NCI-H510A treated with DMSO at 0.1 percent for 48 hours (cell line): ENCODE data around the gene TCL1A.

Experiments
- DNase-seq: peaks from one replicate; lab custom pipeline; 2025; lab: John Stamatoyannopoulos, UW

Gene TCL1A

DNA sequence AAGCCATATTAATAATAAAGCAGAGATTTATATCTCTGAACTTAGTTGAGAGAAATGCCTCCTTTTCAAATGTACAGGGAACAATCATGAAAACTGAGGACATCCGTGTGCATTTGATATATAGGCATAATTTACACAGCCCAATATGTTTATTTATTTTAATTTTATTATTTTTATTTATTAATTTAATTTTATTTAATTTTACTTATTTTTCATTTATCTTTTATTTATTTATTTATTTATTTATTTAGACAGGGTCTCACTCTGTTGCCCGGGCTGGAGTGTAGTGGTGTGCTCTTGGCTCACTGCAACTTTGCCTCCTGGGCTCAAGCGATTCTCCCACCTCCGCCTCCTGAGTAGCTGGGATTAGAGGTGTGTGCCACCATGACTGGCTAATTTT is 8.4 kb downstream of the TCL1A start:
- no peak for DNase-seq

DNA sequence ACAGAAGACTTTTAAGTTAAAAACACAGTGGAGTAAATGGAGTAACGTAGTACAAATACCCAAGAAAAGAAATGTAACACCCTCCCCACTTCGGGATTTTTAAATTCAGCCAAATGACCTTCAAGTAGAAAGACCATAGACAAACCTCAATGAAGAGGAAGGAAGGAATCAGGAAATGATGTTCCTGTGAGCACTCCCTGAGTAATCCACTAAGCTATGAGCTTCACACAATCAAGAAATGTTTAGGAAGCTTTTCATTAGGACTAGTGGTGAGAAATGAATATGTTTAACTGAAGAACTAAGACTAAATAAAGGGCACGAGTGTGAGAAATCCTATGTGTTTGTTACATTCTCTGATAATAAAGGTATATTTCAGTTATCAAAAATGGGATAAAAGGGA is 10.1 kb downstream of the TCL1A start:
- no peak for DNase-seq

DNA sequence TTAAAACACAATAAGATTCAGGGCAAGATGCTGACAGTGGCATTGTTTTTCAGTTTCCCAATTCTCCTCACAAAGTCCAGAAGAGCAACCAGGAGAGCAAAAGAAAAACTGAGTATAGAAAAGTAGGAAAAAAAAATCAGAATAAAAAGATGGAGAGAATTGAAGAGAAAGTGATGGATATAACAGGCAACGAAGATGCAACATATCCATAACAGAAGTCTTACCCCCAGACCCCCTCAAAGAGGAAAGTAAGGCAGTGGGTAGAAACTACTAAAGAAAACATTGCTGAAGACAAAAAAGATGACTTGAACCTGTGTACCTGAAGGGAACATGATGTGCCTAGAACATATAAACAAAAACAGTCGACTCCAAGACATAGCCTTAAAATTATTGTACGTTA is 10.6 kb downstream of the TCL1A start:
- no peak for DNase-seq

DNA sequence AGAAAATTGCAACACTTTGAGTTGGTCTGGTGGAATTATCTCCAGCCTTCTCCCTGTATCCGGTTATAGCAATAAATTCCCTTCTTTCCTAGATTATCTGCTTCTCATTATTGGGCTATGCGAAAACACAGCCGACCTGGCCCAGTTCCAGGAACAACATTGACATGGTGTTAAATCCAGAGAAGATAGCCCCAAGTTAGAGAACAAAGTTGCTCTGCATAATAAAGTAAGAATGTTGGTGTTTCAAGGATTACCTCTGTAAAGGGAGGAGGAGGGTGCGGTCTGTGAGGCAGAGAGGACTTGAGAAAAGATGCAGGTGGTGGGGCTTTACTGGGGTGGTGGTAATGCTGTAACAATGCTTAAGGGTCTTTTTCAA is 12.1 kb downstream of the TCL1A start:
- no peak for DNase-seq

DNA sequence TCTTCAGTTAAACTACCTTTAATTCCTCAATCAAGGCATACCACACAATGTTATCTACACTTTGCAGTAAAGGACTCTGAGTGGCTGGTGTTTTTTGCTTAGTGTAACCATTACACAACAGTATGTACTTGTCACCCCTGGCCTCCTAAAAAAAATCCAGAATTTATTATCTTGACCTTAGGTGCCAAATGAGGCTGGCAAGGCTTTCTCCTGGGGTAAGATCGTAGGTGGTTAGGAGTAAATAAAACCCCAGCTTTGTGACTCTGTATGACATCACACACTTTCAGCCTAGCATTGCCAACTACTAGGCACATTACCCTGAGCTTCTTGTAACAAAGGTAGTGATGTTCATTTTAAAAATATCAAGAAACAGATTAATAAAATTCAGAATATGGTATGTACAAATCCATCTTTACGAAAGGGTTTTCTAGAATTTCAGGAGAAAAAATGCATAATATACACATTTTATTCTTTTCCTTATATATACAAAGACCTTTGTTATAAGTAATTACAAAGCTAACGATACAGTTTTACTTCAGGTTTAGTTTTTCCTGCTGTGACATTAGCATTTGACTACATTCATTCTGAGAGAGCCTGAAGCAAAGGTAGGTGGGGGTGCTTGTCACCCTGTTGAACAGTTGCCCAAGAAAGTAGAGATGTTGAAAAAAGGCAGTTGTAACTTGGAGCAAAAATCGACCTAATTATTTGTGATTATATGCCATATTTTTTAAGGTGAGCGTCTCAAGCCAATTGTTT is 13.5 kb downstream of the TCL1A start:
- no peak for DNase-seq

DNA sequence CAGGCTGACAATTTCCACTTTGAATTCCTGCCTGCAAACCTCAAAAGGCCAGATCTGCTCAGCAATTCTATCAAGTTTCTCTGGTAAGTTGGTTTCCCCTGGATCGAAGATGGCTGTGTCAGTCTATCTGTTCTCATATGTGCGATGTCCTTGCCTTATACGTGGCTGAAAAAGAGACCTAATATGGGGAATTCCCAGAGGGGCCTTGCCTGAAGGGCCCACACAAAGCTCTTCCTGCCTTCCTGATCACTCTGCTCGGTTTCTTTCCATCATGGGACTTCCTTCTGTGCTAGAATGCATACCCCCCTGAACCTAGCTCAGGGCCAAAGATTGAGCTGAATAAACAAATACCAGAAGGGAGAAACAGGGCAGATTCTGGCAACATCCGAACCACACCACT is 14.5 kb downstream of the TCL1A start:
- no peak for DNase-seq

DNA sequence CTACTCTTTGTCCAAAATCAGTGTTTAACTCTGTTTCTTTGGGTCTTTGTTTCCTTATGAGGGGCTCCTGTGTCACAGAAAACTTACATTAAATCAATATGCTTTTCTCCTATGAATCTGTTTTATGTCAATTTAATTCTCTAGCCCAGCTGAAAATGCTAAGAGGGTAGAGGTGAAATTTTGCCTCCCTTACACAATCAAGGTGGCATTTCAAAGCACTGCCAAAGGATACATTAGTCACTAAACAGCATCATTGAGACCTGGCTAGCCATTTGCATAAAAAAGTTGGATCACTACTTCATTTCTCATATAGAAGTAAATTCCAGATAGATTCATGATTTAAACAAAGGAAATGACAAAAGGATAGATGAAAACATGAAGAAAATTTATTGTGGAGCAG is 15.6 kb downstream of the TCL1A start:
- no peak for DNase-seq

DNA sequence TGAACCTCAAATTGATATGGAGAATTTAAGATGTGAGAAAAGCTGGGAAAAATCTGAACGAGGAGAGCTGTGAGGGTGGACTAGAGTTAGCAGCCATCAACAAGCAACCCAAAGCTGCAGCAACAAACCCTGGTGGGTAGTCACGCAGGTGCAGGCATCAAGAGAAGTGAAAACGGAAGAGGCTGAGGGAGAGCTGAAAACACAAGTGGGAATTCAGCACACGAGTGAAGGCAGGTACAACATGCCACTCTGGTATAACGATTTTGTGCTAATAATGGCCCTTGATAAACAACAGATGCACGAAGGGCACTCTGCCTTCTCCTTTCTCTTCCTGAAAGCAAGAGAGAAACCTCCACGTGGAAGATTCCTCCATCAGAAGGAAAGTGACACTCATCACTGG is 16.2 kb downstream of the TCL1A start:
- DNase-seq: no peak

DNA sequence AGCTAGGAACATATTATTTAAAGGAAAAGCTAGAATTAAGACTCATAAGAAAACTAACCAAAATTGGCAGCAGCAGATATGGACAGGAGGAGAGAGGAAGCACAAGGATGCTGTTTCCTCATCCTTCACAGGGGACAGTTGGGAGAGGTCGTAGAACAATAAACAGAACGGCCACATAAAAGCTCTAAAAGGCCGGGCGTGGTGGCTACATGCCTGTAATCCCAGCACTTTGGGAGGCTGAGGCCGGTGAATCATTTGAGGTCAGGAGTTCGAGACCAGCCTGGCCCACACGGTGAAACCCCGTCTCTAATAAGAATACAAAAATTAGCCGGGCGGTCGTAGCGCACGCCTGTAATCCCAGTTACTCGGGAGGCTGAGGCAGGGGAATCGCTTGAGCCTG is 17.2 kb downstream of the TCL1A start:
- DNase-seq: no peak

DNA sequence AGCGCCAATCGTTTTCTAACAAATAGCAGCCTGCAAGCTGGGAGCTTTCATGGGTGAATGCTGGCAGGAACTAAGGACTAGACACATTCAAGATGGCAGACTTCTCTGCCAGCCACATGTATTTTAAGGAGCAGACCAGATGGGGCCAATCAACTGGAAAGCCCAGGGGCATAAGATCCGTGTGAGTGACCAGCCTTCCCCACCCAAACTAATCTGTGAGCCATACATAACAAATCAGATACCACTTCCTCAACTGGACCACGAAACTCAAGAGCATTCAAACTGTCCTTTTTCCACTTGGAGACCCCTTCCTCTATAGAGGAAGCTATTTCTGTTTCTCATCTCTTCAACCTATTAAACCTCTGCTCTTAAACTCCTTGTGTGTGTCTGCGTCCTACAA is 18.0 kb downstream of the TCL1A start:
- DNase-seq: no peak

DNA sequence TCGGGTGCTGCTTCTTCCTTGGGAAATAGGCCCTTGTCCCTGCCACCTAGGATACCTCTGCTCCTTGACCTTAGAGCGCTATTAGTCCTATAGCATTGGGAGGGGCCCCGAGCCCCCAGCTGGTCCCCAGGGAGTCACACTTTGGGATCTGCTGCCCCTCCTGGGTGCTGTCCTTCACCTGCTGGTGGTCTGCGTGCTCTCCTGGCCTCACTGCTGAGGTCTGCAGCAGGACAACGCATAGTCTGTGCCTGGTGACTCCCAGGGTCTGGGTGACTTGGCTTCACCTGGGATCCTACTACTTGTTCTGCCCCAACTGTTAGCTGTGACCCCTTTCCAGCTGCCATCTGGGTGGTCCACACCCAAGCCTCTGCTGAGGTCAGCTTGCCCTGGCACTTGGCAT is 18.9 kb downstream of the TCL1A start:
- no peak for DNase-seq

DNA sequence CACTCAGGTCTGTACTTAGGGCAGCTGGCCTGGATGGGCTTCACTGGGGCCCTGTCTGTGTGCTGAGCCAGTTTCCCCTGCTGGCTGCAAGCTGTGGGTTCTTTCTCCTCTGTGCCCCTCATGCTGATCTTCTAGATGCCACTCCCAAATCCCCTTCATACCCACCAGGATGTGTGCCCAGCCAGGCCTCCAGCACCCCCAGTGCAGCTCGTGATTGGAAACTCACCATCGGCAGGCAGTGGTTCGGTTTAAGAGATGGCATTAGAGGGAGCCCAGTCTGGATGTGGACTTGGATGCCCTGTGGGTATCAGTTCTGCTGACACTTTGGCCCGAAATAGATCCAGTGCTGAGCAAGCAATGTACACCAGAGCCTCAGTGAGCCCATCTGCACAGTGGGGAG is 21.8 kb downstream of the TCL1A start:
- no peak for DNase-seq

DNA sequence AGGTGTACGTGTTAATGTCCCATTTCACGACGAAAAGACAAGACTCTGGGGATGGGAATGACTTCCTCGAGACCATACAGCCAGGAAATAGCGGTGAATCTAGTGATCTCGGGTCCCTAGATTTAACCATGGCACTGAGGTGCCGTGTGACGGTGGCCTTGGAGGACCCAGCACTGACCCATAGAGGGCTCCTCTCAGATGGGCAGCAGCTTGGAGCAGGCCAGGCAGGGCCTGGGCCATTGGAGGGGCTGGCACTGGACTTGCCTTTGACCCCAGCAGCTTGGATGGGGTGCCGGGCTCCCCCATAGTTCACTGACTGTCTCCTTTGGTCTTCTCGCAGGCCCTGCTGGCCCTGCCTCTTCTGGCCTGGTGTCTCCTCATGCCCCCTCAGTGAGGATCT is 22.3 kb downstream of the TCL1A start:
- no peak for DNase-seq

DNA sequence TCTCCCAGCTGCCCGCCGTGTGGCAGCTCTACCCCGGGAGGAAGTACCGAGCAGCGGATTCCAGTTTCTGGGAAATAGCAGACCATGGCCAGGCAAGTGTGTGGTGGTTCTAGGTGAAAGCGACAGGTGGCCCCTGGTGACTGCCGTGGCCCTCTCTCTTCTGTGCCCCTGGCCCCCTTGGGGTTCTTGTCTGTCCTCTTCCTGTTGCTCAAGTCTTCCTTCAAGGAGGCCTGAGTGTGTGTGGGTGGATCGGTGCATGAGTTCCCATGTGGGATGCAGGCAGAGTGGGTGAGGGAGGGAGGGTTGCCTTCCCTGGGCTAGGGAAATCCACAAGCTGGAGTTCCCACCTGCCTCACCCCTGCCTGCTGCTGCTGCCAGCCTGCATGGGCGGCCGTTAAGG is 23.1 kb downstream of the TCL1A start:
- DNase-seq: no peak

DNA sequence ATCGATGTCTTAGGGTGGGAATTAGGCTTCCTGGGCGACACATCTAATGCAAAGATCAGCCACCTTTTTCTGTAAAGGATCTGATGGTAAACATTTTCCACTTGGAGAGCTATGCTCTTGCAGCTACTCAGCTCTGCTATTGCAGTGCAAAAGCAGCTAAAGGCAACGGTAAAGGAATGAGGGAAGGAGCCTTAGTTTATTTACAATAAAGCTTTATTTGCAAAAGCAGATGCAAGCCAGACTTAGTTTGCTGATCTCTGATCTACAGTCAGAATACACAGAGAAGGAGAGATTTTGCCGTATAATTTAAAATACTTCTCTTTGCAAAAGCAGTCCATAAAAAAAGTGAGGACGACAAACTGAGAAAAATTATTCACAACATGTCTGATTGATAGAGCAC is 24.5 kb downstream of the TCL1A start:
- DNase-seq: no peak

DNA sequence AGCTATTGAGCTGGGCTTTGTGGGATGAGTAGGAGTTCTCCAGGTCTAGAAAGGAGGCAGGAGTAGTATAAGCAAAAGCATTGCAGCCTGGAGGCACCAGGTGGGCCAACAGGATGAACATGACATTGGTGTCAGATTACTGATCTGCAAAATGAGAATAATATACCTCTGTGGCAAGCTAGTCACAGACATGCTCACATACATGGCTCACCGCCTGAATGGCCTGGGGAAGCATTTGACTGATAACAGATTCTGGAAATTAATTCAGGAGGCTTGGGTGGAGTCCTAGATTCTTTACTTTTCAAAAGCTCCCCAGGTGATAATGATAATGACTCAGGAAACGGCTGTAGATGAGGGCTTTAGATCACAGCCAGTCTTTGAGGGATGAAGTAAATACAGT is 27.0 kb downstream of the TCL1A start:
- DNase-seq: no peak

DNA sequence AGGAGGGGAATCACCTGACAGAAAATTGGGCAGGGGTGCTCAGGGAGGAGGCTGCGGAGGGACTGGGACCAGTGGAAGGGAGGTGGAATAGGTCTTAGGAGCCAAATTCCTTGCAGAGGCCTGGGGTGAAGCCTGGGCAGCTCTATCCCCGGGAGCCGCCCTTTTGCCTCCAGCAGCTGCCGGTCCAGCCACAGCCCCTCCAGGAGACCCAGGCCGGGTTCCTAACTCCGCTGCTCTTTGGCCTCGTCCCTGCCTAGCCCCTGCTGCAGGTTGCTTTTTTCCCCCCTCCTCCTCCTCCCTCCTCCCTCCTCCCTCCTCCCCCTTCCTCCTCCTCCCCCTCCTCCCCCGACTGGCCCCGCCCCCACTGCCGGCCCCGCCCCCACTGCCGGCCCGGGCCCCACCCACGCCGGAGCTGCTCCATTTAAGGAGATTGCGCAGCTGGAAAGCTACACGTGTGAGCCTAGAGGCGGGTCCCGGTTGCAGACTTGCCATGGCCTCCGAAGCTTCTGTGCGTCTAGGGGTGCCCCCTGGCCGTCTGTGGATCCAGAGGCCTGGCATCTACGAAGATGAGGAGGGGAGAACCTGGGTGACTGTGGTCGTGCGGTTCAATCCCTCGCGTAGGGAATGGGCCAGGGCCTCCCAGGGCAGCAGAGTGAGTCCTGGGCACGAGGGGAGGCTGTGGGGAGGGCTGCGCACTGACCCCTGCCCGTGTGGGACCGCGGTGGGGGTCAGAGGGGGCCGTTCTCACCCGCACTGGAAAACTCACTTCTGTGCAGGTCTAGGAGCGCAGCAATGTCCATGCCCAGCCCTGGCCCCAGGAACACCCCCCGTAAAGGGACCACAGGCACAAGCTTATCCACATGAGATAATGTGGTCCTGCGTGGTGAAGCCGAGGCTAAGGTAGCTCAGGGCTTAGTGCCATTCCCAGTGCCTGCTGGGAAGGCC is 27.7 kb downstream of the TCL1A start, which contains the start of gene TCL1B:
Gene TCL1B (plus strand): TSS at position 449 of the 945 bp plus-strand sequence. CDS start 42 bp downstream, at position 491.
- DNase-seq: no peak

DNA sequence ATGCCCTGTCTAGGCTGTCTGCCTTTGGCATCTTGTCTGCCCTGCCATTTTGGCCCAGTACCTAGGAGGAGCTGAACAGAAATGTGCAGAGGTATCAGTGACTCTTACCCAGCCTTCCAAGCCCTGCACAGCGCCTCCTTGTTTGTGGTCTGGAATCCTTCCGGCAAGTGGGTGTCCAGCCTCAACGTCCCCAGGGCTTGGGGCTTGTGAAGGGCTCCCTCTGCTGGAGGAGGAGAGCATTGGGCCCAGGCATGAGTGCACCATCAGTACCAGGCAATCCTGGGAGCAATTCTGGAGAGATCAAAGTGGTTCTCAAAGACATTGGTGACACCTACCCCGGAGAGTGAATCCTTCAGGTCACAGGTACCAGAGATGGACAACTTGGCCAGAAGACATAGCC is 30.1 kb downstream of the TCL1A start:
- DNase-seq: no peak

DNA sequence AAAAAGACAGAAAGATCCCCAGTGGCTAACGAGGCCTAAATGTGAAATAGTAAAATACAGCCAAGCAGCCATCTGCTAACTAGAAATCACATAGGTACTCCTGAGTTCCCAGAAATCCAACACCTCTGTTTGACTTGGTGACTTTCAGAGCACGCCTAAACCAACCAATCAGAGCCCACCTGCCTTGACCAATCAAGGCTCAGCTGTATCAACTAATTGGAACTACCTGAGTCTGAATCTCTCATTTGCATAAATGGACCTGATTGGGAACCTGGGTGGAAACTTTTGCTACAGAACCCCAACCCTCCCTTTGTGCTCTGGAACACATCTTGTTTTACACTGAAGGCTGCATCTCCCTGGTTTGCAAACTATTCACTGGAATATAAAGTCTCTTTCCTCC is 32.8 kb downstream of the TCL1A start:
- DNase-seq: peak; percentile 23

DNA sequence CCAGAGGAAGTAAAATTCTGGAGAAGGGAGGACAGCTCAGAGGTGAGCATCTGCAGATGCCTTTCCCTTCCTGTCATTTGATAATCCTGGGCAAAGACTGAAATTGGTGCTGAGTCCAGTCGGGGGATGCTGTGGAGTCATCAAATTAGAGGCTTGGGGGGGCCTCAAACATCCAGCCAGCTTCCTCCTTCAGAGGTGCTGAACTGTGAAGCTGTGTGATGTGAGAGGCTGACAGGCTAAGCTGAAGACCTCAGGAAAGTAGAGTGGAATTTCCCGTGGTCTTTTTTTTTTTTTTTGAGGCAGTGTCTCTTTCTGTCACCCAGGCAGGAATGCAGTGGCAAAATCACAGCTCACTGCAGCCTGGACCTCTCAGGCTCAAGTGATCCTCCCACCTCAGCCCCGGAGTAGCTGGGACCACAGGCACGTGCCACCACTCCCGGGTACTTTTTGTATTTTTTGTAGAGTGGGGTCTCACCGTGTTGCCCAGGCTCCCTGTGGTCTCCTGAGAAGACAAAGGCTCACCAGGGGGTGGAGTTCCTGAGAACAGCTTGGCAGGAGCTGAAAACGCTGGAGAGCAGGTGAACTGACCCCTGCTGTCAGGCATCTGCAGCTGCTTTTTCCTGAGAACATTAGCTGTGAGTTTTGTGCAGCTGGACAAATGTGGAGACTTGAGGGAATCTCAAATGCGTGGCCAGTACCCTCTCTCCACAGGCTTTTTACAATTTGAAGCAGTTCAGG is 33.8 kb downstream of the TCL1A start:
- DNase-seq: peak; percentile 38

DNA sequence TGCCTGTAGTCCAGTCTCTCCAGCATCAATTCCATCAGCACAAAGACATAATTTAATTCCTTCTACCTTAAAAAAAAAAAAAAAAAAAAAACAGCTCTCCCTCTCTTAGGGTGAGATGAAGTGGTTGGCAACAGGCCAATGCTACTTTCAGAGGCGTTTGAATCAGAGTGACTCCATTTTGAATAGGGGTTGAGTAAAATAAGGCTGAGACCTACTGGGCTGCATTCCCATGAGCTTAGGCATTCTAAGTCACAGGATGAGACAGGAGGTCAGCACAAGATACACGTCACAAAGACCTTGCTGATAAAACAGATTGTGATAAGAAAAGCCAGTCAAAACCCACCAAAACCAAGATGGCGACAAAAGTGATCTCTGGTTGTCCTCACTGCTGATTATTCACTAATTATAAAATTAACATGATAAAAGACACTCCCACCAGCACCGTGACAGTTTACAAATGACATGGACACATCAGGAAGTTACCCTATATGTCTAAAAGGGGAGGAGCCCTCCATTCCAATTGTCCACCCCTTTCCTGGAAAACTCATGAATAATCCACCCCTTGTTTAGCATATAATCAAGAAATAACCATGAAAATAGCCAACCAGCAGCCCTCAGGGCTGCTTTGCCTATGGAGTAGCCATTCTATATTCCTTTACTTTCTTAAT is 34.6 kb downstream of the TCL1A start:
- peak; percentile 38 for DNase-seq
